ENCODE measurements around the gene LINC00237.

LINC00237 gene

GRCh38 chr20:21106171-21107017 is at the start of gene LINC00237:
LINC00237 (minus strand) TSS chr20:21106358.
- DNase-seq (ENCODE audit: low read depth in 2 of 2): no peak

GRCh38 chr20:21155268-21155667 is 49.1 kb upstream of the LINC00237 start:
- DNase-seq (ENCODE audit: low read depth in 2 of 2): no peak

GRCh38 chr20:21154692-21155091 is 48.5 kb upstream of the LINC00237 start:
- no peak for DNase-seq (ENCODE audit: low read depth in 2 of 2)

- peak; percentile 11 to 13 for DNase-seq (ENCODE audit: low read depth in 2 of 2)
Measured at GRCh38 chr20:21151791-21152190, 45.6 kb upstream of the LINC00237 start.

- DNase-seq (ENCODE audit: low read depth in 2 of 2): no peak
Measured at GRCh38 chr20:21149344-21149743, 43.2 kb upstream of the LINC00237 start.

GRCh38 chr20:21147593-21147992 is 41.4 kb upstream of the LINC00237 start:
- no peak for DNase-seq (ENCODE audit: low read depth in 2 of 2)

- DNase-seq (ENCODE audit: low read depth in 2 of 2): no peak
Measured at GRCh38 chr20:21146215-21146614, 40.1 kb upstream of the LINC00237 start.

DNA sequence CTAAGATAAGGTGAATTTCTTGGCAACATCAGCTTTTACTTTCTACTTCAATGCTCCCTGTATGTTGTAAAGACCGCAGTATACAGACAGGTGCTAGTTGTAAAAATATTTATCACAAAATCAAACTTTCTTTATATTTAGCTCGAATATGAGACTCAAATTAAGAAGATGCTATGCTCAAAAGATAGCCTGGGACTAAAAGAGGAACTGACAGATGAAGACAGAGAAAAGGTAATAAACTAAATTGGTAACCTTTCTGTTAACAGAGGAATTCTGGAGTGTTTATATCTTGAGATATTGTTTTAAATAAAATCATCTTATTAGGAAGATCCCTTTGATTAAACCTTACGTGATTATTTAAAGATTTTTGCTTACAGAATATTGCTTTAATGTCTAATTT is 39.3 kb upstream of the LINC00237 start:
- no peak for DNase-seq (ENCODE audit: low read depth in 2 of 2)

- DNase-seq (ENCODE audit: low read depth in 2 of 2): no peak
Measured at GRCh38 chr20:21143194-21143890, 37.2 kb upstream of the LINC00237 start.

- DNase-seq (ENCODE audit: low read depth in 2 of 2): no peak
Measured at GRCh38 chr20:21141825-21142224, 35.7 kb upstream of the LINC00237 start.

DNA sequence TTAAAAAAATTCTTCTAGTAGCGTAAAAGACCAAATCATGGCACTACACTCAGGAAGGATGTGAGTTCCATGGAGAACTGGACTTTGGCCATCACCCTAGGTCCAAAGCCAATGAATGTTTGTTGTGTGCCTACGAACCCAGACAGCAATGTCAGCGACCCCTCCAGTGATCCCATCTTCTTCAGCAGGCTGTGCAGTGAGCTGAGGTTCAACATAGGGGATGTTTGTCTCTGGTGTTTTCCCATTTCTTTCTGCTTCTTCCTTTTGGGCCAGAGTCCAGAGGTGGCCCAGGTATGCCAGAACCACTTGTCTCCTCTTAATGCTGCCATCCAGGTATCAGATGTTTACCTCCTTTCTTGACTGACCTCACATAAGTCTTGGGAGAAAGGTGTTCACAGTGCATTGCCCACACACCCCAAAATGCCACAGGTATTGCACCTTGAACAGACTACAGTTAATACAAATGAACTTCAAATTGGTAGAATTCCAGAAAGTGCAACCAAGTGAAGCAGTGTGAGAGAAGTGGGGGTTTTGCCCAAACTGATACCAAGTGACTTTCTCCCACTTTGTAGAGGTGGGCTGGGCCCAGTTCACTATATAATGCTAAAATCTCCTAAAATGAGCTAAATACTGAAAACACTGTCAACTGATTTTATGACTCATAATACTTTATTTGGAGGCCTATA is 33.9 kb upstream of the LINC00237 start:
- no peak for DNase-seq (ENCODE audit: low read depth in 2 of 2)

- DNase-seq (ENCODE audit: low read depth in 2 of 2): no peak
Measured at GRCh38 chr20:21137078-21137477, 30.9 kb upstream of the LINC00237 start.

DNA sequence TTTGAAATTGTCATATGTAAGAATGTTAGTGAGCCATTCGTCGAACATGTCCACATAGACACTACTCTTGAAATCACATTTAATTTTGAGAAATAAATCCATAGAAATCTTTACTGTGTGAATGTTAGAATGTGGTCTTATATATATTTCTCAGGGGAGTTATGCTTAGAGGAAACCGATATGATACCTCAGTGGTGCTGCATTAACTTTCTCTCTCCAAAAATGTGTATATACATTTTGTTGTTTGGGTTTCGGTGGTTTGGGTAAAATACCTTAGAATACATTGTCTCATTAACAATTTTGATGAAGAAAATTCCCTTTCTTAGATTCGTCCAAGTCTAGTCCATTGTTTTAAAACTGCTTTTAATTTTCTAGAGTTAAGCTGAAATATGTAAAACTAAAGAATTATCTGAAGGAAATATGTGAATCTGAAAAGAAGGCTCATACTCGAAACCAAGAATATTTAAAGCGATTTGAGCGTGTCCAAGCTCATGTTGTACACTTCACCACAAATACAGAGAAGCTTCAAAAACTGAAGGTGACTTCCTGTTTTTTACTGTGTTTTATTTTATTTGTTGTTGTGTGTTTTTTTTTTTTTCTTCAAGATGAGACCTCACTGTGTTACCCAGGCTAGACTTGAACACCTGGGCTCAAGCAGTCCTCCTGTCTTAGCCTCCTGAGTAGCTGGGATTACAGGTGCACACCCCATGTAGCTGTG is 30.0 kb upstream of the LINC00237 start:
- DNase-seq (ENCODE audit: low read depth in 2 of 2): no peak

- DNase-seq (ENCODE audit: low read depth in 2 of 2): no peak
Measured at GRCh38 chr20:21134883-21135493, 28.8 kb upstream of the LINC00237 start.

DNA sequence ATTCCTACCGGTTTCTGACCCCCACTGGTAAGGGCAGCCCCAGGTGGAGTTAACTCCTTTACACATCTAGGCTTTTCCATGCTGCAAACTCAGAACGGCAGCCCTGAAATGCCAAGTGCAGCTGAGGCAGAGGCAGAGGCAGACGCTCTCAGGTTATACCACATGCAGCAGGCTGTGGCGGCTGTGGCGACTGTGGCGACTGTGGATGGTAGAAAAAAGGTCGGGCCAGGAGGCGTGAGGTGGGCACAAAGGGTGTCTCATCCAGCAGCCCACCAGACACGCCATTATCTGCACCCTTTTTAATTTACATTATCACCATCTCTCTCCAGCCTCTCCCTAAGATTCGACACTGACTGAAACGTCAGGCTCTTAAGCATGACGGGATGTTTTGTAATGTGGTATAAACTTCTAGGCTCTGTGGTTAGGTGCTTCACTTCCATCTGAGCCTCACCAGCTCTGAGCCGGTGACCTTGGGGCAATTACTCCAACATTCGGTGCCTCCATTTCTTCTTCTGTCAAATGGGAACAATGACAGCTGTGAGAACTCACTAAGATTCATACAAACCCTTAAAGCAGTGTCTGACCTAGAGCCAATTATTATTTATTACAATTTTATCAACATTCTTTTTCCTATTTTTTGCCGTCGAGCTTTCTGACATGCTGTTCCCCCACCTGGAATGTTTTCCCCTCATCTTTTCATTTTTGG is 27.9 kb upstream of the LINC00237 start:
- DNase-seq (ENCODE audit: low read depth in 2 of 2): no peak

- no peak for DNase-seq (ENCODE audit: low read depth in 2 of 2)
Measured at GRCh38 chr20:21133404-21133803, 27.2 kb upstream of the LINC00237 start.

DNA sequence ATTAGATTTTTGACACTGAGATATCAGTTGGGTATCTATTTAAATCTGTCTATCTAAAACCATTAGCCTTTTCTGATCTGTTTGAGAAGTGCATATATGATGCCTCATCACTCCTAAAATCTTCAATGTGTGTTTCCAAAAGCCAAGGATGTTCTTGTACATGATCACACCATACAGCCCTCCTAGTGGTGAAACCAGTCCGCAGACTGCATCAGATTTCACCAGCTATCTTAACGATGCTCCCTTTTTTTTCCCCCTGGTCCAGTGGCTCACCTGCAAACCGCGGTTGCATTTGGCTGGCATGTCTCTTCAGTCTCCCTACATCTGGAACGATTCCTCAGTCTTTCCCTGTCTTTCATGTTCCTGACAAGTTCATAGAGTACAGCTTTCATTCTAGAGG is 23.7 kb upstream of the LINC00237 start:
- DNase-seq (ENCODE audit: low read depth in 2 of 2): no peak

GRCh38 chr20:21127201-21127981 is 21.2 kb upstream of the LINC00237 start:
- no peak for DNase-seq (ENCODE audit: low read depth in 2 of 2)

DNA sequence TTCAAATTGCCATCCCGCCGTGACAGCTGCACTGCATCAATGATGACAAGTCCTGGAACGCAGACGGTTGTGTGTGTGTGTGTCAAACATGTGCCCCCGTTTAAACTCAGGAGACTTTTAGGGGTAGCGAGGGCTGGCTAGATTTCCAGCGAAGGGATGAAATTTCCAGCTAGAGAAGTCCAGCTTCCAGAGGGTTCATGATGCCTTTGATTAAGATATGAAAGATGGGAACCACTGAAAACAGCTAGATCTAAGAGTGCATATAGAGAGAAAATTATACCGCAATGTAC is 20.4 kb upstream of the LINC00237 start:
- DNase-seq (ENCODE audit: low read depth in 2 of 2): no peak

DNA sequence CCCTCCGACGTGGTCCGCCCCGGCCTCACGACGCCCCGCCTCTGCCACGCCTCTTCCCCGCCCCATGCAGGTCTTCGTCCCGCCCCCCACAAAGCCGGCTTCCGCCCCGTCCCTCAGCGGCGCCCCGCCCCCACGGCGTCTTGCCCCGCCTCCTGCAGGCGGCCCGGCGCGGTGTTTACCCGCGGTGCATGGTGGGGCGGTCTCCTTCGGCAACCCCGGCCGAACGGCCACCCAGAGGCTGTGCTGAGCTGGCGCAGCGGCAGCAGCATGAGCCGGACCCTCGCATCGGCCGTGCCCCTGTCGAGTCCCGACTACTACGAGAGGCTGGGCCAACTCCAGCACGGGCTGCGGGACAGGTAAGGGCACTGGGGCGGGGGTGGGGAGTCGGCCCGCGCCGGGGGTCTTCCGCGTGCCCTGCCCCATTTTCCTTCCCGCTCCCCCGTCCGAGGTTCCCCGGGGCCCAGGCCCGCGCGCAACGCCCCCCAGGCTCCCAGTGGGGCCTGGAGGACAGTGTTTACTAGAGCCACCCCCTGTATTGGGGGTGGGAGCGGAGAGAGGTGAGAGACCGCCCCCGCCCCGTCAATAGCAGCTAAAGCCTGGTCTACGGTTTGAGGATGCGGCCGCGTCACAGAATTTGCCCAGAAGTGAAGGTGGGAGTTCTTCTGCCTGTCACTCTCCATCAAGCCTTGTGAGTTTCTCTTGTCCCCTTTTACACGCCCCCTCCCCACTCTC is 19.9 kb upstream of the LINC00237 start, which contains the start of gene KIZ:
KIZ (plus strand) TSS at position 234 of the 732 bp plus-strand sequence; CDS start at position 268, 34 bp downstream.
- peak; percentile 81 to 85 for DNase-seq (ENCODE audit: low read depth in 2 of 2)

Measured in fibroblast of skin of left biceps (primary cell).